ENCODE data around the gene FAIM2. TPM values are rescaled to one million over a fixed set of nuclear protein-coding genes. Genes with fewer than 3 reads are reported as not detected.

The FAIM2 gene
- total RNA-seq, 1 donor from 2014 or later, result not detected

DNA sequence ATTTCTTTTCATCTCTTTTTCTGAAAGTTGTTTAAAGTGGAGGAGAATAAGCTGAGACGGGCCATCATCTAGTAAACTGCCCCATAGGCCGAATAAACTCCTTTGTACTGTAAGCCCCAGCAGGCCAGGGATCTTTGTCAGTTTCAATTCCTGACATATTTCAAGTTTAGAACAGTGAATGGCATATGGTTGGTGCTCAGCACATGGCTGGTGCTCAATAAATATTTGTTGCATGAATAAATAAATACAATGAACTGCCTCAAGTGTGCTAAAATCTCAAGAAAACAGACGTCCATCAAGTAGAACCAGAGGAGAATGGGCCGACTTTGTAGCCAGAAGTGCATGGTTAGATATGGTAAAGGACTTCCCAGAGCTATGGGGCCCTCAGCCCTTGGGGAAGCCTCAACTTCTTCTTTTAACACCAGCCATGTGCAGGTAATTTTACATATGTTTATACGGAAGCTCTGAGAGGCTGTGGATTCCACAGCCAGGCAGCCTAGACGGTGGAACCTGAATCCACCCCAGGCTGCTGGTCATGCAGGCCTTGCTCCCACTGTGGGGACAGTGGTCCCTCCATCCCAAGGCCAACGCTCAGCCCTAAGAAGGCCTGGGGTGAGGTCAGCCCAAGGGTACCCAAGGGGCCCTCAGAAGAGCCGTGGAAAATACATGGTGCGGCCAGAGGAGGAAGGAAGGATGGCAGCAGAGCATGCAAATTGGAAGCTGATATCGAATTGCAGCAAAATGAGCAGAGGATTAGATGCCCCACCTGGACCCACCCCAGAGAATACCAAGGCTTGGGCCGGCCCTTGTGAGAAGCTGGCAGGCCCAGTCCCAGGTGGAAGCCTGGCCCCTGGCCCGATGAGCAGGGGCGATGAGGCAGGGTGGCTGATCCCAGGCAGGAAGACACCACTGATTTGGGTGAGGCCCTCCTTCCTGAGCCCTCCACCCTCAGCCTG is 38.1 kb upstream of the FAIM2 start:
- TF ChIP-seq, protein P1, sequence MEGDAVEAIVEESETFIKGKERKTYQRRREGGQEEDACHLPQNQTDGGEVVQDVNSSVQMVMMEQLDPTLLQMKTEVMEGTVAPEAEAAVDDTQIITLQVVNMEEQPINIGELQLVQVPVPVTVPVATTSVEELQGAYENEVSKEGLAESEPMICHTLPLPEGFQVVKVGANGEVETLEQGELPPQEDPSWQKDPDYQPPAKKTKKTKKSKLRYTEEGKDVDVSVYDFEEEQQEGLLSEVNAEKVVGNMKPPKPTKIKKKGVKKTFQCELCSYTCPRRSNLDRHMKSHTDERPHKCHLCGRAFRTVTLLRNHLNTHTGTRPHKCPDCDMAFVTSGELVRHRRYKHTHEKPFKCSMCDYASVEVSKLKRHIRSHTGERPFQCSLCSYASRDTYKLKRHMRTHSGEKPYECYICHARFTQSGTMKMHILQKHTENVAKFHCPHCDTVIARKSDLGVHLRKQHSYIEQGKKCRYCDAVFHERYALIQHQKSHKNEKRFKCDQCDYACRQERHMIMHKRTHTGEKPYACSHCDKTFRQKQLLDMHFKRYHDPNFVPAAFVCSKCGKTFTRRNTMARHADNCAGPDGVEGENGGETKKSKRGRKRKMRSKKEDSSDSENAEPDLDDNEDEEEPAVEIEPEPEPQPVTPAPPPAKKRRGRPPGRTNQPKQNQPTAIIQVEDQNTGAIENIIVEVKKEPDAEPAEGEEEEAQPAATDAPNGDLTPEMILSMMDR (IDR thresholded peaks at IDR 0.05; ENCODE audit: insufficient read depth, low read length, poor library complexity, severe bottlenecking), result no peak
- no peaks in the 10 kb centered on the region for H3K36me3 ChIP-seq (ENCODE audit: control insufficient read depth, insufficient read depth, low read length)
- no peaks in the 10 kb centered on the region for H3K27me3 ChIP-seq (ENCODE audit: control insufficient read depth, insufficient read depth, low read length)
- no peak for DNase-seq (ENCODE audit: low read depth)
- no peak overlapping the region for H3K4me3 ChIP-seq (ENCODE audit: low read depth, low read length)

DNA sequence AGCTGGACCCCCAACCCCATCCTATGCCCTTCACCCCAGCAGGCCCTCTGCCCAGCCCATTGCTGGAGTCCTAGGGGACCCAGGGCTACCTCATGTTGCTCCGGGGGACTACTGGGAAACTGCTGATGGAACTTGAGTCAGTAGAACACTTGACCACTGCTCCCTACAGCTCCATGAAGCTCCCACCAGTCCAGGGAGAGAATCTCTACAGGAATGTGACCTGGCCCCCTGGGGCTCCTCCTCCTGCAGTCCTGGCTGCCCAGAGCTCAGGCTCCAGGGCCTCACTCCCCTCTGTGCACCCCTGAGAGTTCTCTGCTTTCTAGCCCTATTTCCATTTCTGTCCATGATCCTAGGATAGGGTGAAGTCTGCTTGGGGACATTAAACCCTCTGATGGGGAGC is 36.0 kb upstream of the FAIM2 start:
- DNase-seq (ENCODE audit: low read depth), result no peak
- H3K4me3 ChIP-seq (ENCODE audit: low read depth, low read length), result no peak overlapping the region

DNA sequence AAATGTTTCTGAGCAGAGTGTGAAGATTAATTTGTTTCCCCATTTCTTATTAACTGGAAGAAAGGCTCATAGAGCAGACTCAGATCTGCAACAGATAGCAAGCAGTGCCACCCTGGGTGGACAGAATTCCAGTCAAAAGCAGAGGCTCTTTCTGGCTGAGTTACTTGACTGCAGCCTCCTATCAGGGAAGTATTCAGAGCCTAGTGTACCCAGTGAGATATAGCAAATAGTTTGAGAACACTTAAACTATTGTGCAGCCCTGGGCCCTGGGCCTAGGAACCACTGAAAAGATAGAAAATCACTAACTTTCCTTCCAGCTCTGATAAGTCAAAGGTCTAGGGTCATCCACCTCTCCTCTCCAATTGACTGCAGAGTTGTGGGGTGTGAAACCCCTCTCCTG is 35.6 kb upstream of the FAIM2 start:
- H3K4me3 ChIP-seq (ENCODE audit: low read depth, low read length), result no peak overlapping the region
- H3K27me3 ChIP-seq (ENCODE audit: control insufficient read depth, insufficient read depth, low read length), result no peaks in the 10 kb centered on the region
- TF ChIP-seq, protein P1 (IDR thresholded peaks at IDR 0.05; ENCODE audit: insufficient read depth, low read length, poor library complexity, severe bottlenecking), result no peak
- H3K36me3 ChIP-seq (ENCODE audit: control insufficient read depth, insufficient read depth, low read length), result no peaks in the 10 kb centered on the region
- no peak for DNase-seq (ENCODE audit: low read depth)

More for the DNA sequence above, 36.0 kb upstream of the FAIM2 start:
- no peaks in the 10 kb centered on the region for H3K36me3 ChIP-seq (ENCODE audit: control insufficient read depth, insufficient read depth, low read length)
- TF ChIP-seq, protein P1 (IDR thresholded peaks at IDR 0.05; ENCODE audit: insufficient read depth, low read length, poor library complexity, severe bottlenecking), result no peak
- no peaks in the 10 kb centered on the region for H3K27me3 ChIP-seq (ENCODE audit: control insufficient read depth, insufficient read depth, low read length)

DNA sequence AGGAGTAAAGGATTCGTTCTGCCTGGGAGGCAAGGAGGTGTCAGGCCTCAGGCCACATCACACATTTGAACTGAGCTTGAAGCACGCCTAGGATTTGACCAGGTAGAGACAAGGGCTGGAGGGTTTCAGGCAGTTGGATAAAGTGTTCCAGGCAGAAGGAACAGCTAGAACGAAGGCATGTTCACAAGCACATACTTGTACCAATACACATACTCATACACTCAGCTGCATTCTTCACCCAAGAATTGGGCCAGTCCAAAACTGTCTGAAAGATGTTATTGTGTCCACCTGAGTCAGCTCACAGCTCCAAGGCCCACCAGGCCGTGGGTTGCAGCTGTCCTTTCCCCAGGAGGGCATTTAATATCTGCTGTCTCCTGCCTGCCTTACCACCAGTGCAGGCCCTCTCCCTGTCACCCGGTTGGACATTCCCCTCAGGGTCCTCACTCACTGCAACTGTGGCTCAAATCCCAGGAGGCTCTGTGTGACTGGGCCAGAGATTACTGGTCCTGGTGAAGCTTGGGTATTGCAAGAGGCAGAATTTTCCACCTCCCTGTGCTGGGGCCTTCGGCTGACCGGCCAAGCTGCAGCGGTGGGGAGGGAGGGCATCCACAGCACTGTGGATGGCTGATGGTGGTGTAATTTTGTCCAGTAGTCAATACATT is 34.1 kb upstream of the FAIM2 start:
- DNase-seq (ENCODE audit: low read depth), result no peak
- Histone ChIP-seq H3K27me3 (ENCODE audit: control insufficient read depth, insufficient read depth, low read length) (no peaks in the 10 kb centered on the region), H3K36me3 (ENCODE audit: control insufficient read depth, insufficient read depth, low read length) (no peaks in the 10 kb centered on the region), H3K4me3 (ENCODE audit: low read depth, low read length) (no peak overlapping the region)
- TF ChIP-seq, protein P1 (IDR thresholded peaks at IDR 0.05; ENCODE audit: insufficient read depth, low read length, poor library complexity, severe bottlenecking), result no peak

DNA sequence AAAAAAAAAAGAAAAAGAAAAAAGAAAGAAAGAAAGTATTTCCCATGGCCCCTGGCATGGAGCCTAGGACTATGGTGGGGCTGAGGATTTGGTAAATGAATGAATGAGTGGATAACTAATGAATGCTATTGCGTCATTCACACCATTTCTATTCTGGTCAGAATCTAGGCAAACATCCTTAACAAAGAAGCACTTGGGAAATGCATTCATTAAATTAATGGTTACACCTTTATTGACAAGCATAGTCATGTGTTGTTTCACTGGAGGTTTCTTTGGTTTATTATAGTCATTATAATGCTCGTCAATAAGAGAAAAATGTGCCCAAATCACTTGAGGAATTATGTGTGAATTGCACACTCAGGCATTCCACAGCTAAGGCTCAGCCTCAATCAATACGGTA is 33.2 kb upstream of the FAIM2 start:
- H3K36me3 ChIP-seq (ENCODE audit: control insufficient read depth, insufficient read depth, low read length), result no peaks in the 10 kb centered on the region
- H3K4me3 ChIP-seq (ENCODE audit: low read depth, low read length), result no peak overlapping the region
- DNase-seq (ENCODE audit: low read depth), result no peak
- TF ChIP-seq, protein P1 (IDR thresholded peaks at IDR 0.05; ENCODE audit: insufficient read depth, low read length, poor library complexity, severe bottlenecking), result no peak
- H3K27me3 ChIP-seq (ENCODE audit: control insufficient read depth, insufficient read depth, low read length), result no peaks in the 10 kb centered on the region

Measured in kidney epithelial cell (primary cell).